Neuronal stem cell (in vitro differentiated cells): ENCODE results near the gene OR10A5.
"Not testable (repeated sequence)": the region's sequence is repeated elsewhere in the genome, so short reads cannot be mapped to it uniquely, and the experiment has no call there.

Experiments used
- DNase-seq: peaks from one replicate; pipeline ENCODE4 v3.0.0-alpha.2; 2013; ENCODE audit warnings: low spot score
- H2AFZ ChIP-seq: one replicate; pipeline ENCODE4 v1.6.1; 2013; ENCODE audit warnings: mild to moderate bottlenecking, low read length, inconsistent platforms
- H2AK5ac ChIP-seq: 2 replicates; pipeline ENCODE4 v1.6.1; 2013; ENCODE audit warnings: low read depth, mild to moderate bottlenecking, inconsistent platforms, low read length, moderate library complexity, mixed read lengths
- H2BK120ac ChIP-seq: 2 replicates; pipeline ENCODE4 v1.6.1; 2013; ENCODE audit warnings: low read depth, mild to moderate bottlenecking, inconsistent platforms, low read length, moderate library complexity, mixed read lengths
- H2BK12ac ChIP-seq: one replicate; pipeline ENCODE4 v1.6.1; 2013; ENCODE audit warnings: low read length, inconsistent platforms
- H2BK15ac ChIP-seq: 2 replicates; pipeline ENCODE4 v1.6.1; 2013; ENCODE audit warnings: mild to moderate bottlenecking, low read length, inconsistent platforms, mixed read lengths
- H2BK5ac ChIP-seq: one replicate; pipeline ENCODE4 v1.6.1; 2013; ENCODE audit warnings: inconsistent platforms, mild to moderate bottlenecking, low read length, moderate library complexity
- H3K14ac ChIP-seq: one replicate; pipeline ENCODE4 v1.6.1; 2013; ENCODE audit warnings: low read length, inconsistent platforms
- H3K18ac ChIP-seq: 2 replicates; pipeline ENCODE4 v1.6.1; 2013; ENCODE audit warnings: low read length, inconsistent platforms
- H3K23ac ChIP-seq: 2 replicates; pipeline ENCODE4 v1.6.1; 2013; ENCODE audit warnings: low read depth, mild to moderate bottlenecking, mixed read lengths, low read length, inconsistent platforms; ENCODE audit not compliant: poor library complexity
- H3K27ac ChIP-seq: replicated peaks from 3 replicates; pipeline ENCODE4 v1.5.1; 2013; ENCODE audit warnings: low read length, inconsistent platforms
- H3K27me3 ChIP-seq, 3 experiments: 2 replicates each; pipeline ENCODE4 v1.6.1; 2013; ENCODE audit warnings: low read length in 3 of 3, mild to moderate bottlenecking in 2 of 3, inconsistent platforms in 1 of 3, low read depth in 1 of 3, mixed read lengths in 1 of 3, moderate library complexity in 1 of 3; ENCODE audit not compliant: control insufficient read depth in 3 of 3, insufficient read depth in 3 of 3
- H3K36me3 ChIP-seq, 2 donors: replicated peaks in 1 of 2; 2 replicates each; pipeline ENCODE4 v1.6.1; 2013; ENCODE audit warnings: low read length in 2 of 2; ENCODE audit not compliant: control insufficient read depth in 2 of 2, insufficient read depth in 2 of 2
- H3K4ac ChIP-seq: 2 replicates; pipeline ENCODE4 v1.6.1; 2013; ENCODE audit warnings: inconsistent platforms, mild to moderate bottlenecking, low read length, moderate library complexity
- H3K4me1 ChIP-seq, 2 donors: 1 replicate in 1 of 2; 2 replicates in 1 of 2; pipeline ENCODE4 v1.6.1; 2013; ENCODE audit warnings: low read length in 2 of 2, low read depth in 1 of 2; ENCODE audit not compliant: control insufficient read depth in 2 of 2, insufficient read depth in 1 of 2
- H3K4me2 ChIP-seq: one replicate; pipeline ENCODE4 v1.6.1; 2013; ENCODE audit warnings: mild to moderate bottlenecking, low read length, inconsistent platforms; ENCODE audit not compliant: insufficient read depth, poor library complexity, severe bottlenecking
- H3K4me3 ChIP-seq, 2 donors: 2 replicates each; pipeline ENCODE4 v1.5.1; 2013; ENCODE audit warnings: low read length in 2 of 2, mild to moderate bottlenecking in 2 of 2, inconsistent platforms in 1 of 2, moderate library complexity in 1 of 2
- H3K79me1 ChIP-seq: one replicate; pipeline ENCODE4 v1.6.1; 2013; ENCODE audit warnings: low read depth, mild to moderate bottlenecking, inconsistent platforms, low read length, moderate library complexity
- H3K9ac ChIP-seq: one replicate; pipeline ENCODE4 v1.6.1; 2013; ENCODE audit warnings: mild to moderate bottlenecking, low read depth, low read length, inconsistent platforms; ENCODE audit not compliant: poor library complexity
- H3K9me3 ChIP-seq, 2 donors: replicated peaks in 1 of 2; 2 replicates each; pipeline versions ENCODE3 to v1.6.1; 2013; ENCODE audit warnings: low read length in 2 of 2, mild to moderate bottlenecking in 2 of 2, inconsistent platforms in 1 of 2, low read depth in 1 of 2, mixed read lengths in 1 of 2, moderate library complexity in 1 of 2; ENCODE audit not compliant: control insufficient read depth in 2 of 2, insufficient read depth in 1 of 2
- H4K8ac ChIP-seq: one replicate; pipeline ENCODE4 v1.6.1; 2013; ENCODE audit warnings: low read depth, mild to moderate bottlenecking, inconsistent platforms, low read length, moderate library complexity
- H4K91ac ChIP-seq: one replicate; pipeline ENCODE4 v1.6.1; 2013; ENCODE audit warnings: low read length, low read depth, mild to moderate bottlenecking, inconsistent platforms; ENCODE audit not compliant: poor library complexity
- WGBS, 2 donors: extraction: QIAGEN DNeasy Blood & Tissue Kit; methylation state at CpG; one replicate each; pipeline ENCODE4 v1.1.7; 2013; ENCODE audit warnings: missing lambda C conversion rate in 2 of 2, mixed read lengths in 1 of 2; ENCODE audit not compliant: insufficient read length in 2 of 2, insufficient replicate concordance in 1 of 2; ENCODE audit errors: extremely low coverage in 2 of 2; 5-methylcytosine and 5-hydroxymethylcytosine counted together

Gene OR10A5

DNA sequence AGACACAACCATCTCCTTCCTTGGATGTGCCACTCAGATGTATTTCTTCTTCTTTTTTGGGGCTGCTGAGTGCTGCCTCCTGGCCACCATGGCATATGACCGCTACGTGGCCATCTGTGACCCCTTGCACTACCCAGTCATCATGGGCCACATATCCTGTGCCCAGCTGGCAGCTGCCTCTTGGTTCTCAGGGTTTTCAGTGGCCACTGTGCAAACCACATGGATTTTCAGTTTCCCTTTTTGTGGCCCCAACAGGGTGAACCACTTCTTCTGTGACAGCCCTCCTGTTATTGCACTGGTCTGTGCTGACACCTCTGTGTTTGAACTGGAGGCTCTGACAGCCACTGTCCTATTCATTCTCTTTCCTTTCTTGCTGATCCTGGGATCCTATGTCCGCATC lies 31.4 kb downstream of the OR10A5 start:
- Histone ChIP-seq H3K18ac (no peak overlapping the region), H2BK120ac (no peak overlapping the region), H2AK5ac (no peak overlapping the region), H3K79me1 (no peaks in the 10 kb centered on the region), H2AFZ (no peak overlapping the region), H4K91ac (no peak overlapping the region), H3K36me3 (no peaks in the 10 kb centered on the region), H3K27ac (no peak overlapping the region), H3K4me3 (no peak overlapping the region), H4K8ac (no peak overlapping the region), H3K4me1 (no peaks in the 10 kb centered on the region), H3K4ac (no peak overlapping the region), H2BK5ac (no peak overlapping the region), H3K27me3 (no peaks in the 10 kb centered on the region), H3K9me3 (no peaks in the 10 kb centered on the region), H3K23ac (no peak overlapping the region), H2BK15ac (no peak overlapping the region), H3K9ac (no peak overlapping the region), H3K14ac (peak overlapping the region; percentile 63), H3K4me2 (no peak overlapping the region), H2BK12ac (no peak overlapping the region)
- DNase-seq, result no peak
- WGBS, 2 donors, result no CpG with 5 or more reads among the region's 3 CpGs

DNA sequence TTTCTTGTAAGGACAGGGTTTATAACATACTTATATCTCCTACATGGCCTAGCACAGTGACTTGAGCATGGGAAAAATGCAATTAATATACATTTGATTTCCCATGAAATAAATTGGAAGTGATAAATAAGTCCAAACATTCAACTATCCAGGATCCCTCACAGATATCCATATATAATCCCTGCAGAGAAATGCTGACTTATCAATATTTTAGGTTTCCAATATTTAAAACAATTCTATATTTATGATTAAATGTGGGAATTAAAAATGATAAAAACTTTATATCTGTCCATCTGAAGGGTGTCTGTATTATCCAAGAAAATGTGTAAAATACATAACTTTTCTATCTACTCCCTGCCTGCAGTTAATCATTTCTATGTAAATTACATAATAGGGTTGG lies 37.3 kb downstream of the OR10A5 start:
- no peak overlapping the region for H3K23ac ChIP-seq
- no peak overlapping the region for H3K4me2 ChIP-seq
- no peak overlapping the region for H3K4ac ChIP-seq

DNA sequence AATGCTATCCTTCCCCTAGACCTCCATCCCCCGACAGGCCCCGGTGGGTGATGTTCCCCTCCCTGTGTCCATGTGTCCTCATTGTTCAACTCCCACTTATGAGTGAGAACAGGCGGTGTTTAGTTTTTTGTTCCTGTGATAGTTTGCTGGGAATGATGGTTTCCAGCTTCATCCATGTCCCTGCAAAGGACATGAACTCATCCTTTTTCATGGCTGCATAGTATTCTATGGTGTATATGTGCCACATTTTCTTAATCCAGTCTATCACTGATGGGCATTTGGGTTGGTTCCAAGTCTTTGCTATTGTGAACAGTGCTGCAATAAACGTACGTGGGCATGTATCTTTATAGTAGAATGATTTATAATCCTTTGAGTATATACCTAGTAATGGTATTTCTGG lies 42.2 kb downstream of the OR10A5 start:
- not testable (repeated sequence) for H3K9ac ChIP-seq, H3K27ac ChIP-seq, H2AFZ ChIP-seq, H2BK120ac ChIP-seq, H3K14ac ChIP-seq, DNase-seq, H3K4me1 ChIP-seq, H3K23ac ChIP-seq, H3K9me3 ChIP-seq, H3K4me2 ChIP-seq, H3K36me3 ChIP-seq, H2BK12ac ChIP-seq, H3K4me3 ChIP-seq, H3K4ac ChIP-seq, H3K79me1 ChIP-seq, H2BK15ac ChIP-seq, H3K27me3 ChIP-seq, H3K18ac ChIP-seq, H4K8ac ChIP-seq, H2AK5ac ChIP-seq, H2BK5ac ChIP-seq, H4K91ac ChIP-seq
- no CpG with 5 or more reads among the region's 5 CpGs for WGBS, 2 donors

More for the DNA sequence above, 37.3 kb downstream of the OR10A5 start:
- H3K27me3 ChIP-seq, result no peaks in the 10 kb centered on the region
- H3K36me3 ChIP-seq, result no peaks in the 10 kb centered on the region
- H3K9me3 ChIP-seq, result no peaks in the 10 kb centered on the region
- no peak overlapping the region for H3K14ac ChIP-seq
- no peak overlapping the region for H3K18ac ChIP-seq
- H2BK120ac ChIP-seq, result no peak overlapping the region
- H4K8ac ChIP-seq, result no peak overlapping the region
- H2AK5ac ChIP-seq, result no peak overlapping the region
- no peak overlapping the region for H2BK12ac ChIP-seq
- no peak overlapping the region for H2BK15ac ChIP-seq
- DNase-seq, result no peak
- no peak overlapping the region for H4K91ac ChIP-seq
- no peak overlapping the region for H3K9ac ChIP-seq
- no peak overlapping the region for H2AFZ ChIP-seq
- no peak overlapping the region for H3K4me3 ChIP-seq
- H2BK5ac ChIP-seq, result no peak overlapping the region
- no peaks in the 10 kb centered on the region for H3K4me1 ChIP-seq
- no peaks in the 10 kb centered on the region for H3K79me1 ChIP-seq
- H3K27ac ChIP-seq, result no peak overlapping the region

DNA sequence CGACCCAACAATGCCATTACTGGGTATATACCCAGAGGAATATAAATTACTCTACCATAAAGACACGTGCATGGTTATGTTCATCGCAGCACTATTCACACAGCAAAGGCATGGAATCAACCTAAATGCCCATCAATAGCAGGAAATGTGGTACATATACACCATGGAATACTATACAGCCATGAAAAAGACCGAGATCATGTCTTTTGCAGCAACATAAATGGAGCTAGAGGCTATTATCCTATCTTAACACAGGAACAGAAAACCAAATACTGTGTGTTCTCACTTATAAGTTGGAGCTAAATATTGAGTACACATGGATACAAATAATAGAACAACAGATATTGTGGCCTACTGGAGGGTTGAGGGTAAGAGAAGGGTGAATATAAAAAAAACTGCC lies 43.3 kb downstream of the OR10A5 start:
- Histone ChIP-seq H3K4me1 (no peaks in the 10 kb centered on the region), H3K27ac (no peak overlapping the region), H3K23ac (no peak overlapping the region), H3K36me3 (no peaks in the 10 kb centered on the region), H2AK5ac (no peak overlapping the region), H3K14ac (no peak overlapping the region), H3K4ac (no peak overlapping the region), H2BK12ac (no peak overlapping the region), H4K8ac (no peak overlapping the region), H3K9me3 (no peaks in the 10 kb centered on the region), H2BK15ac (no peak overlapping the region), H3K79me1 (no peaks in the 10 kb centered on the region), H3K18ac (no peak overlapping the region), H2AFZ (no peak overlapping the region), H2BK5ac (no peak overlapping the region), H4K91ac (no peak overlapping the region), H3K4me2 (no peak overlapping the region), H3K27me3 (no peaks in the 10 kb centered on the region), H3K4me3 (no peak overlapping the region), H3K9ac (no peak overlapping the region), H2BK120ac (no peak overlapping the region)
- DNase-seq, result no peak
- WGBS, 2 donors, result no CpG with 5 or more reads among the region's 4 CpGs
